NCI-H1694 treated with DMSO at 0.1 percent for 48 hours (cell line): ENCODE data around the gene CNPY1.
A peak's percentile ranks its signal among the peaks of the same experiment; 100 is the strongest.
"Not testable (repeated sequence)": the region's sequence is repeated elsewhere in the genome, so short reads cannot be mapped to it uniquely, and the experiment has no call there.

Experiments used
- DNase-seq: peaks from one replicate; lab custom pipeline; 2025; lab: John Stamatoyannopoulos, UW

Gene CNPY1

GRCh38 chr7:155533120-155533826, 13.1 kb downstream of the CNPY1 start:
- peak; percentile 6 for DNase-seq

DNA sequence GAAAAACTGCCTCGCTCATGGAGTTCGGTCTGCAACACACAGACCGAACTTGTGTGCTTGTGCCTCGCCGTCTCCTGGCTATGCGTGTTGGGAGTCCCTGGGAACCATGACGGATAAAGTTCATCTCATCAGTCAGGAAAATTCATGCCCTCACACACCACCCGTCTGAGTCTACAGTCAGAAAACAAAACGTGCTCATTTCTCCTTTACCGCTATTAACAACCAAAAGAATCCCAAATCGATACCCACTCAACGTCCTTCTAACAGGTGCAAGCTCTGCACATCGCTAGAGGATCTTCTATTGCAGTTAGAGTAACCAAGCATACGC, 13.6 kb downstream of the CNPY1 start:
- no peak for DNase-seq

- no peak for DNase-seq
These were observed 14.7 kb downstream of the CNPY1 start for GRCh38 chr7:155531681-155532080.

DNA sequence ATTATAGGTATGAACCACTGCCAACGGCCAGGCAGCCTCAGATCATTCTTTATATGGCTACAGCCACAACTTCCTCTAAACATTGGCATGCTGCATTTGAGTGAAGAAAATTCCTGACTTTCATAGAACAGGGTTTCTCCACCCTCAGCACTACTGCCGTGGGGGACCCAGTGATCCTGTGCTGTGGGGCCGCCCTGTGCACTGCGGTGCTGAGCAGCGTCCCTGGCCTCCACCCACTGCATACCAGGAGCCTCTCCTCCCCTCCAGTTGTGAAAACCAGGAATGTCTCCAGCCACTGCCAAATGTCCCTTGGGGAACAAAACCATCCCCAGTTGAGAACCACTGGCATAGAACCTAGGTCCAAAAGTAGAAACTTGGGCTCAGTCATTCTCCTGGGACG, 15.8 kb downstream of the CNPY1 start:
- DNase-seq, result no peak

- DNase-seq, result no peak
These were observed 16.5 kb downstream of the CNPY1 start for GRCh38 chr7:155529845-155530244.

DNA sequence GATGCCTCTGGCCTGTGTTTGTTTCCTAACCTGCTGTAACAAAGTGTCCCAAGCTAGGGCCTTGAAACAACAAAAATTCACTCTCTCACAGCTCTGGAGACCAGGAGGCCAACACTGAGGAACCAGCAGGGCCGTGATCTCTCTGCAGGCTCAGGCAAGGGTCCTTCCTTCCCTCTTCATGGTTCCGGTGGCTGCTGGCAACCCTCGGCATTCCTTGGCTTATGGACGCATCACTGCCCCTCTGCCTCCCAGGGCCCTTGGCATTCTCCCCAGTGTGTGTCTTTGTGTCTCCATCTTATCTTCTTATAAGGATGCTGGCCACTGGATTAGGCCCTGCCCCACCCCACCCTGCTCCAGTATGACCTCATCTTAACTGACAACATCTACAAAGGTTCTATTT, 17.0 kb downstream of the CNPY1 start:
- no peak for DNase-seq

DNA sequence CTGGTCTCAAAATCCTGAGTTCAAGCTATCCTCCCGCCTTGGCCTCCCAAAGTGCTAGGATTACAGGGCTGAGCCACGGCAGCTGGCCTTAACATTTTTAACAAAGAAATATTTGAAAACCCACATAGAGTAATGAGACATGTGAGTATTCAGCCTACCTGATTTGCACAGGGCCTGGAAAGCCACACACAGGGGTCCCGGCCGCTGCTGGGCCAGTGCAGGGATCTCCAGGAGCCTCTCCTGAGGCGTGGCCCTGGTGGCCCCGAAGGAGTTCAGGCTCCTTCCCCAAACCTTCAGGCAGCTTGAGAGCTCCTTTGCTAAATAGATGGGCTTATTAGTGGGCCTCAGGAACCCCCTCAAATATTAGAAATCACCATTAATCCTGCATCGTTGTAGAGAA, 18.7 kb downstream of the CNPY1 start:
- no peak for DNase-seq

GRCh38 chr7:155526225-155526624, 20.1 kb downstream of the CNPY1 start:
- no peak for DNase-seq

GRCh38 chr7:155524018-155524556, 22.3 kb downstream of the CNPY1 start:
- no peak for DNase-seq

GRCh38 chr7:155523168-155523675, 23.1 kb downstream of the CNPY1 start:
- no peak for DNase-seq

DNA sequence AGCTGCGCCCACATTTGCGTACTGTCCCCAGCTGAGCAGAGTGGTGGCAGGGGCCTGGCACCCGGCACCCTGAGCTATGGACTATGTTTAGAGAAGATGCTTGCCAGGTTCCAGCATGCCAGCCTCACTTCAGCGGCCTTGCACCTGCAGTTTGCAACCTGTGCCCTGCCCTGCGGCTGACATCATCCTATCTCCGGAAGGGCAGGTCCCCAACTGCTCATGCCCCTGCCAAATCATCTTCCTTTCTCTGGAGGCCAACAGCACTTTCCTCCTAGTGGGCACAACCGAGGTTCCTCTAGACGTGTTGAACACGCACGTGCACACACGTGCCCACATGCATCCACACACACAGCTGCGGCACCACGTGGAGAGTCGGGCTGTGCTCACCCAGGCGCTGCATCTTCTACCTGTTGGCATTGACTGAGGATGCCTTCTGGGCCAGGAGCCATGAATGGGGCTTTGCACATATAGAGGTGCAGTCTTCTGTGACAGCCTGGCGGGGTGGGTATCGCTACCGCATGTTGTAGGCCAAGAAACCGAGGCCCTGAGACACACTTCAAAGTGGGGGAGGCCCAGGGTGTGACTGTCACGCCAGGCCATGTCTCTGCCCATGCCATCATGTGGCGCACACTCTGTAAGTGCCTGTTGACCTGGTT, 24.5 kb downstream of the CNPY1 start:
- no peak for DNase-seq

DNA sequence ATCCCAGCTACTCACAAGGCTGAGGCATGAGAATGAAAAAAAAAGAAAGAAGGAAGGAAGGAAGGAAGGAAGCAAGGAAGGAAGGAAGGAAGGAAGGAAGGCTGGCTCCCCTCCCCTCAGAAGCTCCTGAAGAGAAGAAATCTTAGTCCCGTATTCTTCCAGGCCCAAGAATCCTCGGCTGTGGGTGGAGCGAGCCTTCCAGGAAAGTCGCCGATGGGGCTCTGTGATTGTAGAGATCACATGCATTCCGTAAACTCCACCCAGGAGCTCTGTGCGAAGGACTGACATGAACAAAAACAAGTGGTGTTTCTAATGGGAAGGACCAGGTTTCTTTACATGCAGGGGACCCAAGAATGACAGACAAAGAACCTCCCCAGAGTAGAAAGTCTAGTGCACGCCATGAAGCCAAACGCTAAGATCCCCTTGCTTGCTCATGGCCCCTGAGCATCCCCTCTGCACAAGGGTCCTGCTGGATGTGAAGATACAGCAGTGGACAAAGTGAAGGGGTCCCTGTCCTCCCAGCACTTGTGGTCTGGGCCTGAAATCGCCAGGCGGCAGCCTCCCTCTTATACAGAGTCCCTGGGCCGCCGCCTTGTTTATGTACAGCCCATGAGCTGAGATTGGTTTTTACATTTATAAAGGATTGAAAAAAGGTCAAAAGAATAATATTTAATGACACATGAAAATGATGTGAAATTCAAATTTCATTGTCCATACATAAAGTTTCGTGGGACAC, 25.2 kb downstream of the CNPY1 start:
- DNase-seq, result no peak

DNA sequence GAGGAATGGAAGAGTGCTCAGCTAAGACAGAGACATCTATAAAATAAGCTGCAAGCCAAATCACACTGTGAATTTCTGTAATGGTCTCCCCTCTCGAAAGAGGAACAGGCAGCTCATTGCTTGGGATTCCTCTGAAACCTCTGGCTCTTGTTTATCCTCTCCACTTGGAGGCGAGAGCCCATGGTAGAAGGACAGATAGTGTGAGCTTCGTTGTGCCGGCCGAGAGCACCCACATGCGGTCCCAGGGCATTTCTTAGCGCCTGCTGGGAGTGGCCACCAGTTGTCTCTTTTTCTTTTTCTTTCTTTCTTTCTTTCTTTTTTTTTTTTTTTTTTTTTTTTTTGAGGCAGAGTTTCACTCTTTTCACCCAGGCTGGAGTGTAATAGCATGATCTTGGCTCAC, 26.2 kb downstream of the CNPY1 start:
- DNase-seq, result no peak

DNA sequence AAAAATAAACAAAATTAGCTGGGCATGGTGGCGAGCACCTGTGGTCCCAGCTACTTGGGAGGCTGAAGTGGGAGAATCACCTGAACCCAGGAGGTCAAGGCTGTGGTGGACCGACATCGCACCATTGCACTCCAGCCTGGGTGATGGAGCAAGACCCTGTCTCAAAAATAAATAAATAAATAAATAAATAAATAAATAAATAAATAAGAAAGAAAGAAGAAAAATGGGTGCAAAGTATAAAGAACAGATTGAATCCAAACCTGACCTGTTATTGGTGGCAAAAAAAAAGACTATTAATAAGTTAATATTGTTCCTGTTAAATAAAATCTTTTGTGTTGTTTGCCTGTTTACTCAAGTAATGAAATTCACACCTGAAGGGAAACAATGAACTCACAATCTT, 27.0 kb downstream of the CNPY1 start:
- DNase-seq, result not testable (repeated sequence)

DNA sequence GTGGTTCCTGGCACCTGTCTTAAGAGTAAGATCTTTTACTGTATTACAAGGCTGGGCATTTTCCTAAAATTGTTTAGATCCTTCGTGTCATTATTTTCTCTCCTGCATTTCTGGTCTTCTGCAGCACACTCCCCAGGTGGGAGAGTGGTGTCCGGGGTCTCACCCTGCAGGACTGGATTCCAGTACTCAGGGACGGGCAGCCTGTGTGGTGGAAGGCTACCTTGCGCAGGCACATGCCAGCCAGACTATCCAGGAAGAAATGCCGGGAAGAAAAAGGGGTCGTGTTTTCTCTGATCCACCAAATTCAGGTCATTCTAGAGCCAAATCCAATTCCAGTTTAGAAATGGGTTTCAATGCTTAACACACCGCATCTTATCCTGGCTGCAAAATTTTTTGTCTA, 27.7 kb downstream of the CNPY1 start:
- no peak for DNase-seq

GRCh38 chr7:155517969-155518368, 28.4 kb downstream of the CNPY1 start:
- no peak for DNase-seq

DNA sequence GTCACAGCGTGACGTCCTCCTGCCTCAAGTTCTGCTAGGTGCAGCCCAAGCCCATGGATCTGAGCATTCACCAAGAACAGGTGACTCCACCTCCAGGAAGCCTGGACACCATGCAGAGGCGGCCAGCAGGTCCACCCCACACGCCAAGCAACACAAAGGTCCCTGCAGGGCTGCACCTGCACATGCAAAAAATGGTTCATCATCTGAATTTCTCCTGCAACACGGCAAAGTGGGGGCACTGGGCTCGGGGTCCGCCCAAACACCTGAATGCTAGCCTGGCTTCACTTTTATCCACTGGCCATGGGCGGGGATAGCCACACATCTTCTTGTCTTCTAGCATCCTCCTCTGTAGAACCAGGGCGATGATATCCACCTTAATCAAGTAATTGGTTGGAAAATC, 28.9 kb downstream of the CNPY1 start:
- DNase-seq, result no peak

- no peak for DNase-seq
These were observed 29.9 kb downstream of the CNPY1 start for GRCh38 chr7:155516466-155516865.

GRCh38 chr7:155515318-155515717, 31.0 kb downstream of the CNPY1 start:
- no peak for DNase-seq

DNA sequence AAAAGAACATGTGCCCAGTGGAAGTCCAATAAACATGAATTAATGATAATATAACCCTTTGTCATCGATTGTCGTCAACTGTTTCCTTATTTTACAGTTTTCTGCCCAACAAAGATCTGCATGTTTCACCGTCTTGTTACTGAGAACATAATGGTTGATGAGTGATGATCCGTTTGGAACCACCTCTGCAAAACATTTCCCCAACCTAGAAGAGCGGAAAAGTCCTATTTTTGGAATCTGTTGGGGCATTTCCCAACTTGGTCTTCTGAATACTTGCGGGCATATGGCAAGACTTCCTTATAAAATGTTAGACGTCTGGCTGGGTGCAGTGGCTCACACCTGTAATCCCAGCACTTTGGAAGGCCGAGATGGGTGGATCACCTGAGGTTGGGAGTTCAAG, 32.1 kb downstream of the CNPY1 start:
- DNase-seq, result no peak

DNA sequence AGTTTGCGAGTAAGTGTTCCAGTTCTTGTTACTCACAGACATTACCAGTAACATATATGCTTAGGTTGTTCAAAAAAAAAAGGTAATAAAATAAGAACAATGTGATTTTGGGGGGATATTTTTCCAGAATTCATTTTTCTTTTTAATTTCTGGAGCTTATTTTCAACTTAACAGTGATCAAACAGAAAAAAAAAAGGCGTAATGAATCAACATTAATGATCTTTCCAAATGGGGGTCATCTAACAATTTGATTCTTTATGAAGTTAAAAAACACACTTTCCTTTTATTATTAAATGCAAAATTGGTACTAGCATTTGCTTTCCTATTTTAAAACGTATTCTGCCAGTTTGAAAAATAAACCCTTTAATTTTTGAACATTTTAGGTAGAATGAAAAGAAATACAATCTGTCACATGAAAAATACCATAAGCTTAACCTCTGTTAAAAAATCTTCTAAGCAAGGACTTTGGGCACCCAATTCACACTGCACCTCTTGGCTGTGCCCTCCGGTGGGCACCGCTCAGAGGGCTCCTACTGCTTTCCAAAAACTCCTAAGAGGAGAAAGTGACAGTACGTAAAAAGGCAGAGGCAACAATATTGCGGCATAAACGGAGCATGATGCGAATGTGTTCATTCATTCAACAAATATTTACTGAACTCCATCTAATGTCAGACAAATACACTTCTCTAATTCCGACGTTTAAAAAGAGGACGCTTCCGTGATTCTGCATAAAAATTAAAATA, 32.6 kb downstream of the CNPY1 start:
- DNase-seq, result no peak

GRCh38 chr7:155512246-155512887, 34.0 kb downstream of the CNPY1 start:
- no peak for DNase-seq
